Loucy (cell line): ENCODE data around the gene TMEM135.

ENCODE experiments used
- EZH2phosphoT487 ChIP-seq: fragments of 200-600 bp; IDR thresholded peaks from 2 replicates; pipeline ENCODE4 v1.6.1; 2018; ENCODE audit warnings: antibody characterized with exemption, mild to moderate bottlenecking, moderate library complexity, borderline replicate concordance
- TF ChIP-seq, protein P1 (sequence below): fragments of 200-600 bp; sonication (generic); conservative IDR thresholded peaks from 2 replicates; pipeline ENCODE4 v1.5.1; 2014; ENCODE audit warnings: mild to moderate bottlenecking, antibody characterized with exemption, low read length

DNA sequence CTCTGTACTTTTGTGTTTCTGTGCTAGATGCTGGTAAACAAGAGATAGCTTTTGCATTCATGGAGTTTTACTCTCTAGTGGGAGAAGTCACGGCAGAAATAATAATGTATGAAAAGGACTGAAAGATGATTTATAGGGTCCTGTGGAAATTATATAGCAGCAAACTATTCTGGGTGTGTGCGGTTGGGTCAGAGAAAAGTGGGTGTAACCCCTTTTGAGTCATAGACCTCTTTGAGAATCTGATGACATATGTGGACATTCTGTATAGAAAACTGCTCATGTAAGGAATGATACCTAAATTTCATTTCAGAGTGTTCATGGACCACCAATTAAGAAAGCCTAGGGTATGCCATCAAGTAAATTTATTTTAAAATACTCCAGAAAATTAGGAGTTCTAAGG, 54.4 kb downstream of the TMEM135 start:
- TF ChIP-seq, protein P1, sequence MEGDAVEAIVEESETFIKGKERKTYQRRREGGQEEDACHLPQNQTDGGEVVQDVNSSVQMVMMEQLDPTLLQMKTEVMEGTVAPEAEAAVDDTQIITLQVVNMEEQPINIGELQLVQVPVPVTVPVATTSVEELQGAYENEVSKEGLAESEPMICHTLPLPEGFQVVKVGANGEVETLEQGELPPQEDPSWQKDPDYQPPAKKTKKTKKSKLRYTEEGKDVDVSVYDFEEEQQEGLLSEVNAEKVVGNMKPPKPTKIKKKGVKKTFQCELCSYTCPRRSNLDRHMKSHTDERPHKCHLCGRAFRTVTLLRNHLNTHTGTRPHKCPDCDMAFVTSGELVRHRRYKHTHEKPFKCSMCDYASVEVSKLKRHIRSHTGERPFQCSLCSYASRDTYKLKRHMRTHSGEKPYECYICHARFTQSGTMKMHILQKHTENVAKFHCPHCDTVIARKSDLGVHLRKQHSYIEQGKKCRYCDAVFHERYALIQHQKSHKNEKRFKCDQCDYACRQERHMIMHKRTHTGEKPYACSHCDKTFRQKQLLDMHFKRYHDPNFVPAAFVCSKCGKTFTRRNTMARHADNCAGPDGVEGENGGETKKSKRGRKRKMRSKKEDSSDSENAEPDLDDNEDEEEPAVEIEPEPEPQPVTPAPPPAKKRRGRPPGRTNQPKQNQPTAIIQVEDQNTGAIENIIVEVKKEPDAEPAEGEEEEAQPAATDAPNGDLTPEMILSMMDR: no peak
- TF ChIP-seq EZH2phosphoT487: no peak
